NCI-H526 (cell line): ENCODE data around the gene DCDC1.
A peak's percentile ranks its signal among the peaks of the same experiment; 100 is the strongest.

Source experiments
- DNase-seq, 2 experiments: peaks; one replicate each; lab custom pipeline; 2025; lab: John Stamatoyannopoulos, UW

DCDC1 gene

GRCh38 chr11:31236143-31236542, 133.4 kb downstream of the DCDC1 start:
- peak in 1 of 2 experiments; percentile 61 for DNase-seq

- DNase-seq, result peak in 1 of 2 experiments; percentile 48
These were observed 136.1 kb downstream of the DCDC1 start for GRCh38 chr11:31233425-31233824.

GRCh38 chr11:31231601-31232000, 137.9 kb downstream of the DCDC1 start:
- DNase-seq, result no peak

GRCh38 chr11:31218847-31219246, 150.7 kb downstream of the DCDC1 start:
- no peak for DNase-seq

- no peak for DNase-seq
These were observed 155.2 kb downstream of the DCDC1 start for GRCh38 chr11:31214372-31214771.

- DNase-seq, result no peak
These were observed 170.2 kb downstream of the DCDC1 start for GRCh38 chr11:31199378-31199777.

GRCh38 chr11:31173926-31174680, 195.4 kb downstream of the DCDC1 start:
- DNase-seq, result no peak

GRCh38 chr11:31160504-31161422, 208.8 kb downstream of the DCDC1 start:
- DNase-seq, result peak in 1 of 2 experiments; percentile 30

GRCh38 chr11:31150841-31151240, 218.7 kb downstream of the DCDC1 start:
- no peak for DNase-seq

GRCh38 chr11:31150011-31150410, 219.5 kb downstream of the DCDC1 start:
- no peak for DNase-seq

- DNase-seq, result no peak
These were observed 227.8 kb downstream of the DCDC1 start for GRCh38 chr11:31141789-31142188.

- no peak for DNase-seq
These were observed 230.1 kb downstream of the DCDC1 start for GRCh38 chr11:31139479-31139878.

- no peak for DNase-seq
These were observed 236.8 kb downstream of the DCDC1 start for GRCh38 chr11:31132531-31133421.

- DNase-seq, result no peak
These were observed 237.8 kb downstream of the DCDC1 start for GRCh38 chr11:31131760-31132159.

GRCh38 chr11:31127290-31127689, 242.2 kb downstream of the DCDC1 start:
- no peak for DNase-seq

GRCh38 chr11:31120428-31120827, 249.1 kb downstream of the DCDC1 start:
- no peak for DNase-seq

- DNase-seq, result no peak
These were observed 251.0 kb downstream of the DCDC1 start for GRCh38 chr11:31118566-31118965.

- no peak for DNase-seq
These were observed 252.5 kb downstream of the DCDC1 start for GRCh38 chr11:31117038-31117437.

- no peak for DNase-seq
These were observed 255.1 kb downstream of the DCDC1 start for GRCh38 chr11:31114442-31114841.

GRCh38 chr11:31110830-31111229, 258.7 kb downstream of the DCDC1 start:
- no peak for DNase-seq

GRCh38 chr11:31109446-31109845, 260.1 kb downstream of the DCDC1 start:
- no peak for DNase-seq

GRCh38 chr11:31107649-31108048, 261.9 kb downstream of the DCDC1 start:
- no peak for DNase-seq
